CD8-positive, alpha-beta memory T cell (primary cell): ENCODE results near the gene MED16. TPM values are rescaled to one million over a fixed set of nuclear protein-coding genes. Genes with fewer than 3 reads are reported as not detected.

Experiments
- CTCF ChIA-PET: fragments of 350-600 bp; sonication (Branson Sonifier 250); formaldehyde crosslinking; loops from one replicate; lab custom pipeline; 2021; ENCODE audit warnings: antibody characterized with exemption; lab: Charles Lee
- POLR2A ChIA-PET: fragments of 350-600 bp; sonication (Branson Sonifier 250); formaldehyde crosslinking; loops from one replicate; lab custom pipeline; 2021; ENCODE audit warnings: antibody characterized with exemption; lab: Charles Lee
- DNase-seq, 5 donors: peaks; one replicate each; pipeline versions ENCODE4 v3.0.0 to v3.0.0-alpha.2; 2020 to 2022; ENCODE audit warnings: mixed read lengths in 1 of 5
- H3K27ac ChIP-seq: one replicate; pipeline ENCODE4 v1.7.0; 2013; ENCODE audit warnings: low read depth, mild to moderate bottlenecking, low read length, moderate library complexity
- H3K27me3 ChIP-seq: 2 replicates; pipeline ENCODE4 v1.7.0; 2013; ENCODE audit warnings: low read length, mild to moderate bottlenecking; ENCODE audit not compliant: insufficient read depth, poor library complexity, severe bottlenecking
- H3K36me3 ChIP-seq: 2 replicates; pipeline ENCODE4 v1.7.0; 2013; ENCODE audit warnings: mild to moderate bottlenecking, low read length, moderate library complexity; ENCODE audit not compliant: insufficient read depth
- H3K4me1 ChIP-seq: 2 replicates; pipeline ENCODE4 v1.7.0; 2013; ENCODE audit warnings: mild to moderate bottlenecking, low read length, moderate library complexity; ENCODE audit not compliant: insufficient read depth
- H3K4me3 ChIP-seq: 2 replicates; pipeline ENCODE4 v1.7.0; 2013; ENCODE audit warnings: mild to moderate bottlenecking, low read length
- H3K9me3 ChIP-seq: 2 replicates; pipeline ENCODE4 v1.7.0; 2013; ENCODE audit warnings: mild to moderate bottlenecking, low read length
- H3K27ac Mint-ChIP-seq, 8 donors: one replicate each; pipeline ENCODE4 v1.8.0; 2020 to 2021; ENCODE audit warnings: mixed read lengths in 8 of 8, mild to moderate bottlenecking in 6 of 8, inconsistent platforms in 3 of 8, moderate library complexity in 3 of 8
- H3K27me3 Mint-ChIP-seq, 2 donors: one replicate each; pipeline ENCODE4 v1.8.0; 2020 to 2021; ENCODE audit warnings: mixed read lengths in 2 of 2, mild to moderate bottlenecking in 1 of 2, moderate library complexity in 1 of 2
- H3K36me3 Mint-ChIP-seq, 3 donors: one replicate each; pipeline ENCODE4 v1.8.0; 2020 to 2021; ENCODE audit warnings: mixed read lengths in 3 of 3, inconsistent platforms in 1 of 3, mild to moderate bottlenecking in 1 of 3
- H3K4me1 Mint-ChIP-seq, 3 donors: one replicate each; pipeline ENCODE4 v1.8.0; 2020 to 2021; ENCODE audit warnings: mixed read lengths in 3 of 3, inconsistent platforms in 1 of 3, mild to moderate bottlenecking in 1 of 3
- H3K4me3 Mint-ChIP-seq, 7 donors: one replicate each; pipeline ENCODE4 v1.8.0; 2020 to 2021; ENCODE audit warnings: mixed read lengths in 7 of 7, mild to moderate bottlenecking in 6 of 7, moderate library complexity in 4 of 7, inconsistent platforms in 2 of 7
- H3K9me3 Mint-ChIP-seq, 5 donors: one replicate each; pipeline ENCODE4 v1.8.0; 2020 to 2022; ENCODE audit warnings: mixed read lengths in 5 of 5, mild to moderate bottlenecking in 3 of 5, moderate library complexity in 2 of 5, inconsistent platforms in 1 of 5
- polyA plus RNA-seq: library from polyadenylated mRNA; unstranded; fragments of 300-500 nt; fragmentation: Illumina TruSeq; gene quantifications from one replicate; pipeline ENCODE4 v1.2.3, GENCODE V29; 2021
- total RNA-seq, 2 experiments: library from RNA; stranded (reverse); gene quantifications; one replicate each; pipeline ENCODE4 v1.2.3, GENCODE V29; 2021

MED16 gene
- total and polyA plus RNA-seq, 3 experiments from 2014 or later: 57.4 to 109 (median 59.4) TPM

GRCh38 chr19:903266-903797, 10.3 kb upstream of the MED16 start:
- H3K9me3 ChIP-seq: no peaks in the 10 kb centered on the region
- Mint-ChIP-seq H3K36me3 (peaks cover 0 to 42% (median 0%) of the 10 kb centered on the region in 3 donors), H3K4me3 (no peak overlapping the region), H3K27ac (no peak overlapping the region), H3K27me3 (no peaks in the 10 kb centered on the region), H3K9me3 (no peaks in the 10 kb centered on the region), H3K4me1 (peaks cover 18 to 59% (median 19%) of the 10 kb centered on the region in 3 donors)
- peaks cover 40% of the 10 kb centered on the region for H3K4me1 ChIP-seq
- no peak overlapping the region for H3K4me3 ChIP-seq
- H3K36me3 ChIP-seq: peaks cover 6% of the 10 kb centered on the region
- no peak for DNase-seq
- no peaks in the 10 kb centered on the region for H3K27me3 ChIP-seq
- H3K27ac ChIP-seq: no peak overlapping the region
- ChIA-PET POLR2A (interaction anchor here (1.2 to 2.0 kb wide), 2 partner anchors 10 to 11 kb away, joined by 4 to 9 read pairs; partner anchors contain the start of genes MED16 and RNU6-9), CTCF (interaction anchor here (0.8 to 3.3 kb wide), 2 partner anchors 37 to 40 kb away, joined by 4 to 13 read pairs; no protein-coding TSS in a partner anchor)

DNA sequence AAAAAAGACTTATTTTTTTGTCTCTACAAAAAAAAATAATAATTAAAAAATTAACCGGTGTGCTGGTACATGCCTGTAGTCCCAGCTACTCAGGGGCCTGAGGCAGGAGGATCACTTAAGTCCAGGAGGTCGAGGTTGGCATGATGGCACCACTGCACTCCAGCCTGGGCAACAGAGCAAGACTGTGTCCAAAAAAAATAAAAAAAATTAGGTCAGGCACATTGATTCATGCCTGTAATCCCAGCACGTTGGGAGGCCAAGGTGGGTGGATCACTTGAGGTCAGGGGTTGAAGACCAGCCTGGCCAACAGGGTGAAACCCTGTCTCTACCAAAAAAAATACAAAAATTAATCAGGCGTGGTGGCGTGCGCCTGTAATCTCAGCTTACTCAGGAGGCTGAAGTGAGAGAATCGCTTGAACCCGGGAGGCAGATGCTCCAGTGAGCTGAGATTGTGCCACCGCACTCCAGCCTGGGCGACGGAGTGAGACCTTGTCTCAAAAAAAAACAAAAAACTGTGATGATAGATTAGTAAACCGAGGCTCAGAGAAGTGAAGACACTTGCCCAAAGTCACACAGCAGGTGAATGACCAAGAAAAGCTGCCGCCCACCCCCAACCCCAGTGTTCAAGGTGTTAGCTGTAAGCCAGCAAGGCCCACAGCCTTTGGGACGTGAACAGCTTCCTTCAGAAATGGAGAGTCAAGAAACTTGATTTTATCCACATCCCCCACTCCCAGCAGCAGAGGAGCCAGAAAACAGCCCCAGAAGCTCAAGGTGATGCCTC, 9.6 kb upstream of the MED16 start:
- ChIA-PET CTCF (interaction anchor here (0.7 to 3.3 kb wide), 3 partner anchors 11 to 39 kb away, joined by 3 to 13 read pairs (median 4); no protein-coding TSS in a partner anchor), POLR2A (interaction anchor here (1.2 to 2.0 kb wide), 2 partner anchors 10 to 12 kb away, joined by 4 to 9 read pairs; partner anchors contain the start of genes MED16 and RNU6-9)
- no peaks in the 10 kb centered on the region for H3K9me3 Mint-ChIP-seq
- H3K27ac Mint-ChIP-seq: no peak overlapping the region
- peaks cover 0 to 45% (median 0%) of the 10 kb centered on the region in 3 donors for H3K36me3 Mint-ChIP-seq
- no peak overlapping the region for H3K4me3 Mint-ChIP-seq
- Histone ChIP-seq H3K9me3 (no peaks in the 10 kb centered on the region), H3K27me3 (no peaks in the 10 kb centered on the region), H3K4me1 (peaks cover 39% of the 10 kb centered on the region), H3K36me3 (peaks cover 6% of the 10 kb centered on the region), H3K4me3 (no peak overlapping the region), H3K27ac (no peak overlapping the region)
- H3K27me3 Mint-ChIP-seq: no peaks in the 10 kb centered on the region
- DNase-seq: no peak
- H3K4me1 Mint-ChIP-seq: peaks cover 14 to 52% (median 18%) of the 10 kb centered on the region in 3 donors

GRCh38 chr19:902093-902370, 9.0 kb upstream of the MED16 start:
- no peak overlapping the region for H3K4me3 Mint-ChIP-seq
- peak overlapping the region in 4 of 8 donors; percentile 12 to 61 (median 49) for H3K27ac Mint-ChIP-seq
- Histone ChIP-seq H3K27ac (no peak overlapping the region), H3K4me1 (peaks cover 33% of the 10 kb centered on the region), H3K4me3 (no peak overlapping the region), H3K9me3 (no peaks in the 10 kb centered on the region), H3K27me3 (no peaks in the 10 kb centered on the region), H3K36me3 (peaks cover 6% of the 10 kb centered on the region)
- peaks cover 0 to 50% (median 0%) of the 10 kb centered on the region in 3 donors for H3K36me3 Mint-ChIP-seq
- peaks cover 8 to 46% (median 13%) of the 10 kb centered on the region in 3 donors for H3K4me1 Mint-ChIP-seq
- no peaks in the 10 kb centered on the region for H3K9me3 Mint-ChIP-seq
- ChIA-PET POLR2A (interaction anchor here (0.5 to 2.0 kb wide), 2 partner anchors 9 to 17 kb away, joined by 3 to 9 read pairs; partner anchors contain the start of genes MED16 and RNU6-9), CTCF (interaction anchor here (0.7 to 3.3 kb wide), 2 partner anchors 12 to 39 kb away, joined by 3 to 13 read pairs; no protein-coding TSS in a partner anchor)
- H3K27me3 Mint-ChIP-seq: no peaks in the 10 kb centered on the region
- DNase-seq: no peak

DNA sequence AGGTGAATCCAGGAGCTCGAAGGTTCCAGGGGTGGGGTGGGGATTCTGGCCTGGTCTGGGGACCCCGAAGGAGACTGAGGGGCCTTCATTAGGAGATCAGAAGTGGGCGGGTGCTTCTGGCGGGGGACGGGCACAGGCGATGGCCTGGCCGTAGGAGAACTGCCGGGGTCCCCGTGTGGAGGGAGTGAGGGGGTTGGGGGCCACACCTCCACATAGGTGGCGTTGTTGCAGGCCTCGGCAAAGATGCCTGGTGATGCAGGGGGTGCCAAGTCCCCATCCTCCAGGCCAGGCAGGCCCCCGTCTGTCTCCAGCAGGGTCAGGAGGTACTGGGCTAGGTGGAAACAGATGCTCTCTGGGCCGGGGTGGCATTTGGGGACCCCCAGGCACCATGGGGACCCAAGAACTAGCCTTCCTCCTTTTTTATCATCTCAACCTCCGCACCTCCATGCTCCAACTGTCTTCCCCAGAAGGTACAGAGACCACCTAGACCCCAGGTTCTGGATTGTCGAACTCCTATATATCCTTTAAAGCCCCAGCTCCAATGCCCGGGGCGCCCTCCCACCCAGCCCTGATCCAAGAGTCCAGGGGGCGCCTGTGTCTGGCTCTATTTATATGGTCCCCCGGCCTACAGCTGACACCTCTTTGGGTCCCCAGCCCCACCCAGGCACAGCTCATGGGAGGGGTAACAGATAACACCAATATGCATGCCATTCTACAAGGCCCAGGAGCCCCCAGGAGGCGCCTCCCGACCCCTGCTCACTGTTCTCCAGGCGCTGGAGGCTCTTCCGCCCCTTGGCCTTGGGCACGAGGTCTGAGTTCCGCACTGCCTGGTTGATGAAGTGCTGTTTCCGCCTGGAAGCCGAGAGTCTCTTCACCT, 8.5 kb upstream of the MED16 start:
- H3K27me3 Mint-ChIP-seq: no peaks in the 10 kb centered on the region

GRCh38 chr19:900302-901111, 7.5 kb upstream of the MED16 start:
- no peaks in the 10 kb centered on the region for H3K9me3 Mint-ChIP-seq
- H3K4me3 Mint-ChIP-seq: no peak overlapping the region
- POLR2A ChIA-PET: no interaction called here
- CTCF ChIA-PET: interaction anchor here (1.2 kb wide), 1 partner anchor 9 kb away, joined by 3 read pairs; no protein-coding TSS in a partner anchor
- peaks cover 6% of the 10 kb centered on the region for H3K36me3 ChIP-seq
- peaks cover 0 to 59% (median 3%) of the 10 kb centered on the region in 3 donors for H3K36me3 Mint-ChIP-seq
- H3K4me1 ChIP-seq: peaks cover 18% of the 10 kb centered on the region
- no peaks in the 10 kb centered on the region for H3K9me3 ChIP-seq
- peaks cover 0 to 39% (median 6%) of the 10 kb centered on the region in 3 donors for H3K4me1 Mint-ChIP-seq
- no peak overlapping the region for H3K4me3 ChIP-seq
- no peaks in the 10 kb centered on the region for H3K27me3 ChIP-seq
- H3K27ac ChIP-seq: no peak overlapping the region
- H3K27me3 Mint-ChIP-seq: no peaks in the 10 kb centered on the region
- H3K27ac Mint-ChIP-seq: peak overlapping the region in 4 of 8 donors; percentile 33 to 81 (median 60)
- peak in 1 of 5 donors; percentile 30 for DNase-seq

More for the DNA sequence above, 8.5 kb upstream of the MED16 start:
- Histone ChIP-seq H3K27ac (no peak overlapping the region), H3K4me3 (no peak overlapping the region), H3K4me1 (peaks cover 27% of the 10 kb centered on the region), H3K27me3 (no peaks in the 10 kb centered on the region), H3K9me3 (no peaks in the 10 kb centered on the region), H3K36me3 (peaks cover 6% of the 10 kb centered on the region)
- ChIA-PET POLR2A (interaction anchor here (0.5 to 2.0 kb wide), 2 partner anchors 8 to 17 kb away, joined by 3 to 9 read pairs; partner anchors contain the start of genes MED16 and RNU6-9), CTCF (interaction anchor here (0.7 to 3.3 kb wide), 3 partner anchors 8 to 38 kb away, joined by 3 to 13 read pairs (median 3); no protein-coding TSS in a partner anchor)
- H3K4me1 Mint-ChIP-seq: peaks cover 2 to 44% (median 9%) of the 10 kb centered on the region in 3 donors
- peak overlapping the region in 1 of 8 donors; percentile 47 for H3K27ac Mint-ChIP-seq
- DNase-seq: no peak
- H3K9me3 Mint-ChIP-seq: no peaks in the 10 kb centered on the region
- H3K4me3 Mint-ChIP-seq: no peak overlapping the region
- H3K36me3 Mint-ChIP-seq: peaks cover 0 to 54% (median 3%) of the 10 kb centered on the region in 3 donors

DNA sequence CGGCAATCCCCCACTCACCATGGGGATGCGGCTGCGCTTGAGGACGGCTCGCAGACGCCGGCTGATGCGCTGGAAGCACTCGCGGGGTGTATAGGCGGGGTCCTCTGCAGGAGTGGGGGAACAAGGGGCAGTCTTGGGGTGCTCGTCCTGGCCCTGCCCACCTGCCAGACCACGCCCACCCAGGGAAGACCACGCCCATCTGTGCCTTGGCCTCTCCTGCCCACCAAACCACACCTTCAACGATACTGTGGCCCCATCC, 7.0 kb upstream of the MED16 start:
- Mint-ChIP-seq H3K4me3 (no peak overlapping the region), H3K27me3 (no peaks in the 10 kb centered on the region), H3K36me3 (peaks cover 0 to 59% (median 3%) of the 10 kb centered on the region in 3 donors), H3K9me3 (no peaks in the 10 kb centered on the region), H3K27ac (peak overlapping the region in 3 of 8 donors; percentile 33 to 81 (median 57)), H3K4me1 (peaks cover 4 to 39% (median 6%) of the 10 kb centered on the region in 3 donors)
- Histone ChIP-seq H3K4me1 (peaks cover 20% of the 10 kb centered on the region), H3K9me3 (no peaks in the 10 kb centered on the region), H3K4me3 (no peak overlapping the region), H3K27ac (no peak overlapping the region), H3K27me3 (no peaks in the 10 kb centered on the region), H3K36me3 (peaks cover 6% of the 10 kb centered on the region)
- no peak for DNase-seq
- POLR2A ChIA-PET: no interaction called here
- CTCF ChIA-PET: no interaction called here
